A673 (cell line): ENCODE measurements around the gene IQCM. TPM values are rescaled to one million over a fixed set of nuclear protein-coding genes. Genes with fewer than 3 reads are reported as not detected.

Source experiments
- BruUV-seq: library from RNA; stranded (reverse); fragments of 400-500 nt; replicated peaks from 2 replicates; lab custom pipeline; 2021; lab: Mats Ljungman, UMichigan
- CTCF ChIA-PET: fragments of 300-600 bp; sonication (Branson Sonifier 250); formaldehyde crosslinking; loops from one replicate; lab custom pipeline; 2022; ENCODE audit warnings: antibody characterized with exemption; lab: Charles Lee
- POLR2A ChIA-PET: fragments of 300-600 bp; sonication (Branson Sonifier 250); formaldehyde crosslinking; loops from one replicate; lab custom pipeline; 2022; ENCODE audit warnings: antibody characterized with exemption; ENCODE audit not compliant: low non-redundant PET; lab: Charles Lee
- DNase-seq: peaks from one replicate; pipeline ENCODE4 v3.0.0-alpha.2; 2015; ENCODE audit warnings: low spot score
- H3K27ac ChIP-seq: fragments of 200-600 bp; sonication (generic); 2 replicates; pipeline ENCODE4 v1.5.1; 2016; ENCODE audit warnings: mixed run types, low read depth, mild to moderate bottlenecking, mixed read lengths, antibody characterized with exemption, low read length; ENCODE audit not compliant: poor library complexity, severe bottlenecking
- H3K27me3 ChIP-seq: fragments of 200-600 bp; sonication (generic); replicated peaks from 2 replicates; pipeline ENCODE4 v1.6.1; 2017; ENCODE audit warnings: mixed run types, low read depth, mild to moderate bottlenecking, mixed read lengths, antibody characterized with exemption, low read length; ENCODE audit not compliant: insufficient read depth, poor library complexity
- H3K36me3 ChIP-seq: fragments of 200-600 bp; sonication (generic); 2 replicates; pipeline ENCODE4 v1.6.1; 2016; ENCODE audit warnings: mixed run types, mild to moderate bottlenecking, mixed read lengths, antibody characterized with exemption, low read length; ENCODE audit not compliant: insufficient read depth, poor library complexity, severe bottlenecking
- H3K4me1 ChIP-seq: fragments of 200-600 bp; sonication (generic); 2 replicates; pipeline ENCODE4 v1.6.1; 2017; ENCODE audit warnings: mixed run types, mild to moderate bottlenecking, mixed read lengths, antibody characterized with exemption, low read length; ENCODE audit not compliant: insufficient read depth, poor library complexity, severe bottlenecking
- H3K4me3 ChIP-seq: fragments of 200-600 bp; sonication (generic); 2 replicates; pipeline ENCODE4 v1.5.1; 2016; ENCODE audit warnings: low read depth, mixed run types, mild to moderate bottlenecking, mixed read lengths, low read length; ENCODE audit not compliant: poor library complexity, severe bottlenecking
- H3K9me3 ChIP-seq: fragments of 200-600 bp; sonication (generic); 2 replicates; pipeline ENCODE4 v1.6.1; 2016; ENCODE audit warnings: mixed run types, low read depth, mild to moderate bottlenecking, mixed read lengths, antibody characterized with exemption, low read length; ENCODE audit not compliant: poor library complexity, severe bottlenecking
- CTCF ChIP-seq: fragments of 300-800, 200-600 bp; sonication (generic); conservative IDR thresholded peaks from 2 replicates; pipeline ENCODE4 v1.5.1; 2017; ENCODE audit warnings: low read depth, mild to moderate bottlenecking, antibody characterized with exemption, low read length, moderate library complexity, mixed read lengths
- EZH2 ChIP-seq: fragments of 200-600 bp; sonication (generic); IDR thresholded peaks from 2 replicates; pipeline ENCODE4 v1.6.1; 2017; ENCODE audit warnings: borderline replicate concordance, low read depth, mild to moderate bottlenecking, mixed read lengths, antibody characterized with exemption, low read length; ENCODE audit not compliant: poor library complexity, severe bottlenecking
- intact Hi-C: fragments of 100-400 bp; cut with micrococcal nuclease; formaldehyde crosslinking; loops from one replicate; pipeline ENCODE4 v1.10.0; 2022; ENCODE audit not compliant: unreplicated experiment
- total RNA-seq: library from RNA; stranded (reverse); gene quantifications from 2 replicates; pipeline ENCODE4 v1.2.3, GENCODE V29; 2021

IQCM gene
- total RNA-seq, 1 experiment from 2014 or later: not detected

- no TSS peak for BruUV-seq
- DNase-seq: no peak
- H3K4me3 ChIP-seq: no peak overlapping the region
- no peaks in the 10 kb centered on the region for H3K27me3 ChIP-seq
- ChIA-PET POLR2A (no interaction called here), CTCF (no interaction called here)
- no peaks in the 10 kb centered on the region for H3K9me3 ChIP-seq
- intact Hi-C loops: no loop called here
- H3K36me3 ChIP-seq: no peaks in the 10 kb centered on the region
- H3K27ac ChIP-seq: no peak overlapping the region
- peaks cover 11% of the 10 kb centered on the region for H3K4me1 ChIP-seq
- TF ChIP-seq CTCF: no peak
- no peak for TF ChIP-seq EZH2
These were observed 50.0 kb downstream of the IQCM start for GRCh38 chr4:149765630-149766029.

- BruUV-seq: no TSS peak
- Histone ChIP-seq H3K27ac (no peak overlapping the region), H3K4me3 (no peak overlapping the region), H3K9me3 (no peaks in the 10 kb centered on the region), H3K36me3 (no peaks in the 10 kb centered on the region), H3K27me3 (no peaks in the 10 kb centered on the region), H3K4me1 (no peaks in the 10 kb centered on the region)
- ChIA-PET POLR2A (no interaction called here), CTCF (no interaction called here)
- intact Hi-C loops: no loop called here
- TF ChIP-seq EZH2: no peak
- no peak for TF ChIP-seq CTCF
- DNase-seq: no peak
These were observed 59.7 kb downstream of the IQCM start for GRCh38 chr4:149755969-149756368.

DNA sequence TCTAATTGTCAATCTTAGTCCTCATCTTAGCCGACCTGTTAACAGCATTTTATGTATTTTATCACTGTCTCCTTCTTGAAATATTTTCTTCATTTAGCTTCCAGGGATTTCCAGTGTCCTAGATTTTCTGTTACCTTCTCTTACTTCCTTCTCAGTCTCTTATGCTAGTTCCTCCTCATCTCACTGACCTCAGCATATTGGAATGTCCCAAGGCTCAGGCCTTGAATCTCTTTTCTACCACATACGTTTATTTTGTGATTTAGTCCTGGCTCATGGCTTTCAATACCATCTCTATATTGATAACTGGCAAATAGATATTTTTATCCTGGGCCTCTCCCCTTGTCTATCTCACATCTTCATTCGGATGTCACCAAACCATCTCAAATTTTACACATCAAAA is 61.1 kb downstream of the IQCM start:
- H3K4me3 ChIP-seq: no peak overlapping the region
- H3K27me3 ChIP-seq: no peaks in the 10 kb centered on the region
- peaks cover 3% of the 10 kb centered on the region for H3K4me1 ChIP-seq
- no peaks in the 10 kb centered on the region for H3K36me3 ChIP-seq
- intact Hi-C loops: no loop called here
- CTCF ChIA-PET: no interaction called here
- no peak for DNase-seq
- POLR2A ChIA-PET: interaction anchor here (0.7 kb wide), 1 partner anchor 1785 kb away, joined by 3 read pairs; no protein-coding TSS in a partner anchor
- H3K27ac ChIP-seq: no peak overlapping the region
- TF ChIP-seq EZH2 (no peak), CTCF (no peak)
- no TSS peak for BruUV-seq
- no peaks in the 10 kb centered on the region for H3K9me3 ChIP-seq
